Measurements from ENCODE around the gene ZNF8.
"Not testable (repeated sequence)": the region's sequence is repeated elsewhere in the genome, so short reads cannot be mapped to it uniquely, and the experiment has no call there.

Gene ZNF8

DNA sequence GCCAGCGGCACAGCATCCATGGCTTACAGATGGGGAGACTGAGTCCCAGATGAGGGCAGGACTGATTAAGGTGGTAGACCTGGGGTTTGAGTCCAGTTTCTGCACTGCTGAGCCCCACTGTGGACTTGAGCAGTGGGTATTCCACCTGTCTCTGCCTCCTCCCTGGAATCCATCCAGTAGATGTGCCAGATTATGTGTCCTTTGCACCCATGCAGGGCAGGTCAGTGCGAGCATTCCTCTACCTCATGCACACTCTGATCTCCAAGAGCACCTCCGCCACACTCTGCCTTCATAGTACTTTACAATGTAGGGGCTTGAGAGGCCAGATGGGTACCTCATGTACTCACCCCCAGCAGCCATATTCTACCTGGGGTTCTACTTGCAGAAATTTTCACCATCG, 58.1 kb downstream of the ZNF8 start:
- DNase-seq (ENCODE audit: low spot score): no peak

DNA sequence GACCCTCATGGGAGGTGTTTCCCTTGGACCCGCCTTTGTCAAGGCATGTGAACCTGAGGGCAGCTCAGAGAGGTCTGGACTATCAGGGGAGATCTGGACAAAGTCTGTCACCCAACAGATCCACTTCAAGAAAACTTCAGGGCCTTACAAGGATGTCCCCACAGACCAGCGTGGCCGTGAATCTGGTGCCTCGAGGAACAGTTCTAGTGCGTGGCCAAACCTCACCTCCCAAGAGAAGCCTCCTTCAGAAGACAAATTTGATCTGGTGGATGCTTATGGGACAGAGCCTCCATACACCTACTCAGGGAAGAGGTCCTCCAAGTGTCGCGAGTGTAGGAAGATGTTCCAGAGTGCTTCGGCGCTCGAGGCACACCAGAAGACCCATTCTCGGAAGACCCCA, 59.6 kb downstream of the ZNF8 start:
- DNase-seq (ENCODE audit: low spot score): no peak

DNA sequence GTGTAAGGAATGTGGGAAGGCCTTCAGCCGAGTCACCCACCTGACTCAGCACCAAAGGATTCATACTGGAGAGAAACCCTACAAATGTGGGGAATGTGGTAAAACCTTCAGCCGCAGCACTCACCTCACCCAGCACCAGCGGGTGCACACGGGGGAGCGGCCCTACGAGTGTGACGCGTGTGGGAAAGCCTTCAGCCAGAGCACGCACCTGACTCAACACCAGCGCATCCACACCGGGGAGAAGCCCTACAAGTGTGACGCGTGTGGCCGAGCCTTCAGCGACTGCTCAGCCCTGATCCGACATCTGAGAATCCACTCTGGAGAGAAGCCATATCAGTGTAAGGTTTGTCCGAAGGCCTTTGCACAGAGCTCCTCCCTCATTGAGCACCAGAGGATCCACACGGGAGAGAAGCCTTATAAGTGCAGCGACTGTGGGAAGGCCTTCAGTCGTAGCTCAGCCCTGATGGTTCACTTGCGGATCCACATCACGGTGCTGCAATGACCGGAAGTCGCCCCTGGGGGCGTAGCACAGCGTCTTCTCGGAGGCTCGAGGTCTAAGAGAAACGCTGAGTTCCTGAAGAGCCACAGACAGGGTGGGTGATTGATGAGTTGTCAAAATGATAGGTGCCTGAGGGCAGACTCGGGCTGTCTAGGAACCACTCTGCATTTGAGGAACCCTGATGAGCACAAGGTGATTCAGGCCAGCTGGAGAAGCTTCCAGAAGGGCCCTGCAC, 60.2 kb downstream of the ZNF8 start:
- DNase-seq (ENCODE audit: low spot score): no peak

DNA sequence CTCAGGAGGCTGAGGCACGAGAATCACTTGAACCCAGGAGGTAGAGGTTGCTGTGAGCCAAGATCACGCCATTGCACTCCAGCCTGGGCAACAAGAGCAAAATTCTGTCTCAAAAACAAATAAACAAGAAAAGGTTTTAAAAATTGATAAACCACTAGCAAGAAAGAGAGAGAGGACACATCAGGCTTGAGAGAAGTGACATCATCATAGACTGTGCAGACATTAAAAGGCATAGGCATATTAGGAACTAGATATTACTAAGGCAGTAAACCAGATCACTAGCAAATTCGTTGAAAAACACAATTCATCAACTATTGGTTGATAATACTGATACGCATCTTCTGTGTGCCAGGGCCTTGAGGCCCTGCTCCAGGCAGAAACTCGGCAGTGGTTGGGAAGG, 66.8 kb downstream of the ZNF8 start:
- no peak for DNase-seq (ENCODE audit: low spot score)

DNA sequence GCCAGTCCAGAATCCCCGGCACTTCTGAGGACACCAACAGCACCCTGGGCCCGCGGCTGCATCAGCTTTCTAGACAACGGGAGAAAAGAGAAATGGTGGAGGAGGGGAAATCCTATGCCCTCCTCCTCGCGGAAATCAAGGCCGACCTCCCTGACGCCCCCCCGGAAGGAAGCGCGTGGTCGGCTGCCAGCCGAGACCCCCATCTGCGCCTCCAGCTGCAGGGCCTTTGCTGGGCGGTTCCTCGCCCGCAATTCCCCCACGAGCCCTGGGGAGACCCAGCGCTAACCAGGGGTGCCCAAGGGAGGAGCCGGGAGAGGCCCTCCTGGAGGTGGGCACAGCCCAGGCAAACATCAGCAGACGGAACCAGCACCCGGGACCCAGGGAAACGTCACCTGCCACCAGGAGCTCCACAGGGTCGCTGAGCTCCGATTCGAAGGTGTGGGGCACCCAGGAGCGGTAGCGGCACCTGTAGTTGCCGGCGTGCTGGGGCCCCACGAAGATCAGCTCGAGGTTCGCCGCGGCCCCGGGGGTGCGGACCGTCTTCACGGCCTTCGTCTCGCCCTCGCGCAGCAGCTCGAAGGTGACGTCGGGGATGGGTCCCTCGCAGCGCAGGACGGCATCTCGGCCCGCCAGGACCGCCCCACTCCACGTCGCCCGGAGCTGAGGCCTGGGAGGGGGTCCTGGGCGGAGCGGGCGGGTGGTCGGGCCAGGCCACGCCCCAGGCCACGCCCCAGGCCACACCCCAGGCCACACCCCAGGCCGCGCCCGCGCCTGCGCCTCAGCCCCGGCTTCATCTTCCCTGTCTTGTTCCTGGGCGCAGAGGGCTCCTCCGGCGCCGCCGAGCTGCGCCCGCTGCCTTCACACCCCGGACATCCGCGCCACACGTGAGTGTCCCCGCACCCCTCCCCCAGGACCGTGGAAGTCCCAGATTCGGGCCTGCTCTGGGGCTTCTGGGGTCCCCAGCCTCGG, 68.5 kb downstream of the ZNF8 start:
- DNase-seq (ENCODE audit: low spot score): peak; percentile 80

DNA sequence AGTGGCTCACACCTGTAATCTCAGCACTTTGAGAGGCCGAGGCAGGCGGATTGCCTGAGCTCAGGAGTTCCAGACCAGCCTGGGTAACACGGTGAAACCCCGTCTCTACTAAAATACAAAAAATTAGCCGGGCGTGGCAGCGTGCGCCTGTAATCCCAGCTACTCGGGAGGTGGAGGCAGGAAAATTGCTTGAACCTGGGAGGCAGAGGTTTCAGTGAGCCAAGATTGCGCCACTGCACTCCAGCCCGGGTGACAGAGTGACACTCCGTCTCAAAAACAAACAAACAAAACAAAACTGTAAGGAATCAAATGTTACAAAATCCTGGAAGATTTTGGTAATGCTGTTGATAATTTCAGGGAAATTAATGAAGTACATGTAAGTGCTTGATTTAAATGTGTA, 69.3 kb downstream of the ZNF8 start:
- DNase-seq (ENCODE audit: low spot score): not testable (repeated sequence)

DNA sequence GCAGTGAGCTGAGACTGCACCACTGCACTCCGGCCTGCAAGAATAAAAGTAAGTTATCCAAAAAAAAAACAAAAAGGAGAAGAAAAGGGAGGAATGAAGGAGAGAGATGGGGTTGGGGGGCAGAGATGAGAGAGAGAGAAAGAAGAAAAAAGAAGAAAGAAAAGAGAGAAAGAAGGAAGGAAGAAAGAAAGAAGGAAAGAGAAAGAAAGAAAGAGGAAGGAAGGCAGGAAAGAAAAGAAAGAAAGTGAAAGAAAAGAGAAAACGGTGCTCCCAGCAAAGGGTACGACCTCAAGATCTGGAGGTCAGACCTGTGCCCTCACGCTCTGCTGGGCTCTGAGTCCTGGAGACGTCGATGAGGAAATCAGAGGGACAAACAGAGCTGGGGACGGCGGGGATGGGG, 70.8 kb downstream of the ZNF8 start:
- DNase-seq (ENCODE audit: low spot score): no peak

DNA sequence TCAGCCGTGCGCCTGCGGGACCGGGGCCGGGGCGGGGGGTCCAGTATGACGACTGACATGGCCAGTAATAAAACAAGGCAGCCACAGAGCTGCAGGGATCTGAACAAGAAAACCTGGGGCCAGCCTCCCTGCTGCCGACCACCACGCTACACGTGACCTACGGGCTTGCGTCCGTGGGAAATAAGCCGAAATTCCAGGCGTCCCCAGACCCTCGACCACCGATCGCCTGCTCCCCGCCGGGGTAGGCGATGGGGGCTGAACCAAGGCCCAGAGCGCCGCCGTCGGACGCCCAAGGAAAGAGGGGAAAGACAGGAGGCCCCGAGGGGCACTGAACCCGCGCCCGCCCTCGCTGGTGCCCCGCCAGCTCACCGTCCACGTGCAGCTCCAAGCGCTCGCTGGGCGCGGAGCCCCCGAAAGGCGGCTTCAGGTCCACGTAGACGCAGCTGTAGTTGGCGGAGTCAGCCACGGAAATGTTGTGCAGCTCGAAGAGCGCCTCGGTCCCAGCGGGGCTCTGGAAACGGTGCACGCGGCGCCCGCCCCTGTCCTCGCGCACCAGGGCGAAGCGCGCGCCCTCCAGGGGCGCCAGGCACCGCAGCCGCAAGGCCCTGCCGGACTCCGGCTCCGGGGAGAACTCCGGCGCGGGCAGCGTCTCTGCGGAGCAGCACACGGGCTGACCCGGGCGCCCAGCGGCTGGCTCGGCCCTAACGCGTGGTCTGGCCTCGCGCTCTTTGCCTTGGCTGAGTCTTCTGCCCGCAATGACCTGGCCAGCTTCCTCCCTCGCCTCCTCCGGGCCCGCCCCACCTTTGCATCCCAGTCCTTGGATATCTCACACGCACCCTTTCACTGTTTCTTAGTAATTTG, 71.5 kb downstream of the ZNF8 start:
- DNase-seq (ENCODE audit: low spot score): no peak

DNA sequence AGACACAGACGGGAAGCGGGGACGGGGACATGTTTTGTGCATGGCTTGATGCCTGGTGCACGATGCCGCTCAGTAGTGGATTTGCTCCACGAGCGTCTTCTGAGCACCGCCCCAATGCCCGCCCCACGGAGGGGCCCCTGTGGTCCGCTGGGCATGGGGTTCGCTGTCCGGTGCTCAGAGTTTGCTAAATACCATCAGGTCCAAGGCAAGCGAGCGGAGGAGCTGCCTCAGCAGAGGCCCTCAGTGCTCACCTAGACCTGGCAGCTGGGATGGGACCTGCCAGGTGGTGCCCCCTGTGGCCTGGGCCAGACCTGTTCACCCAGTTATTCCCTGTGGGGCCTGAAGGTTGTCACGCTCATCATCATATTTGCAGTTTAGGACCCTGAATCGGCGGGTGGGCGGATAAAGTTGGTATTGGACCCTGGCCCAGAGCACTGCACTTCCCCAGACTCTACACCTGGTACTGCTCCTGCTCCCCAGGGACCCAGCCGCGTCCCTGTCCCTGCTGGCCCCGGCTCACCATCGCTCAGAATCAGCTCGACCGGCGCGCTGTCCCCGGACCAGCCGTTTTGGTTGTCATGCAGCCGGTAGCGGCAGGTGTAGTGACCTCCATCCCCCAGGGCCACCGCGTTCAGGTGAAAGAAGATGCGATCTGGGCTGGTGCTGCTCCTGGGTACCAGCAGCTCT, 72.3 kb downstream of the ZNF8 start:
- no peak for DNase-seq (ENCODE audit: low spot score)

DNA sequence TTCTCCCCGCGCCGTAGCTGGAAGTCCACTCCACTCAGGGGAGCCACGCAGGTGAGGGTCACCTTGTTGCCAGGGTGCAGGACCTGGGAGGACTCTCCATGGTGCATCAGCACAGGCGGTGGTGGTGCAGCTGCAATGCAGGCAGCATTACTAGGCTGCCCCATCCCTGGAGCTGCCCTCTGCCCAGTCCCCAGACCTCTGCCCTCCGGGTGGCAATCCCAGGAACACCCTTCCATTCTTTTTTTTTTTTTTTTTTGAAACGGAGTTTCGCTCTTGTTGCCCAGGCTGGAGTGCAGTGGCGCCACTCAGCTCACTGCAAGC, 72.8 kb downstream of the ZNF8 start:
- DNase-seq (ENCODE audit: low spot score): no peak

DNA sequence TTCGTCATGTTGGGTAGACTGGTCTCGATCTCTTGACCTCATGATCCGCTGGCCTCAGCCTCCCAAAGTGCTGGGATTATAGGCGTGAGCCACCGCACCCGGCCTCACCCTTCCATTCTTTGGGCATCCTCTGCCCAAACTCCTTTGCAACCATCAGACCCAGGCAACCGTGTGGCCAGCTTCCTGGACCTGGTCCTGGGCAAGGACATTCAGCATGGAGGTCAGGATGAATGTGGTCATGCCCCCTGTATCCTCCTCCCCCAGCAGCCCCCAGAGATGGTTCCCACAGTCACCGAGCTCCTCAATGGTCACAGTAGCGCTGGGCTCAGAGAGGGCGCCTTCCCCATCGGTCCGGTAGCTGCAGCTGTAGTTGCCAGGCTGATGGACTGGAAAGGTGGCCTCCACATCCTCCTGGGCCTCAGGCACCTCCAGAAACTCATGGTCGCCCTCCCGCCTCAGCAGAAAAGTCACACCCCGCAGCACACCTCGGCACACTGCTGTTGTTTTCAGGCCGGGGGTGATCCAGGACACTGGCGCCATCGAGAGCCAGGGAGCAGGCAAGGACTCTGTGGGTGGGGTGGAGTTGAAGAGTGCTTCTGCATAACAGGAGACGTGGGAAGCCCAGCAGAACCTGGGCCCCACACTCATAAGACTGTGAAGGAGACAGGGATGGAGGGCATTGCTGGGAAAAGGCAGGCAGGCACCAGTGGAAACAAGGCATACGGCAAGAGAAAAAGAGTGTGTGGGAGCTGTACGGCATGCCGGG, 73.4 kb downstream of the ZNF8 start:
- DNase-seq (ENCODE audit: low spot score): no peak
